Prostate gland (tissue), 2 donors: ENCODE measurements around the gene OSBPL2. TPM values are rescaled to one million over a fixed set of nuclear protein-coding genes. Genes with fewer than 3 reads are reported as not detected.

Experiments
- DNase-seq: peaks from one replicate; pipeline ENCODE4 v3.0.0-alpha.2; 2019; ENCODE audit warnings: low spot score
- H3K27ac ChIP-seq, 2 donors: fragments of 200-600 bp; sonication (generic); 2 replicates each; pipeline ENCODE4 v1.5.1; 2017 to 2019
- H3K27me3 ChIP-seq: fragments of 200-600 bp; sonication (generic); replicated peaks from 2 replicates; pipeline ENCODE4 v1.5.1; 2019; ENCODE audit not compliant: insufficient read depth
- H3K36me3 ChIP-seq, 2 donors: fragments of 200-600 bp; sonication (generic); 1 replicate in 1 of 2; 2 replicates in 1 of 2; pipeline versions ENCODE4 v1.5.1 to v1.8.1; 2017 to 2019
- H3K4me1 ChIP-seq: fragments of 200-600 bp; sonication (generic); replicated peaks from 2 replicates; pipeline ENCODE4 v1.5.1; 2019
- H3K4me3 ChIP-seq, 2 donors: fragments of 200-600 bp; sonication (generic); 2 replicates each; pipeline ENCODE4 v1.5.1; 2017 to 2019
- H3K9me3 ChIP-seq: fragments of 200-600 bp; sonication (generic); 2 replicates; pipeline ENCODE4 v1.5.1; 2017
- POLR2A ChIP-seq: fragments of 450-650 bp; IDR thresholded peaks from one replicate; pipeline ENCODE4 v1.6.1; 2016; ENCODE audit warnings: antibody characterized with exemption, mild to moderate bottlenecking
- POLR2AphosphoS5 ChIP-seq: sonication (generic); formaldehyde crosslinking; IDR thresholded peaks from one replicate; pipeline ENCODE4 v1.6.1; 2017; ENCODE audit warnings: antibody characterized with exemption
- WGBS: methylation state at CpG from one replicate; pipeline ENCODE4 v1.1.5; 2018; 5-methylcytosine and 5-hydroxymethylcytosine counted together
- intact Hi-C: fragments of 100-400 bp; cut with DNase I; formaldehyde crosslinking; loops from one replicate; pipeline ENCODE4 v1.14.2; 2022
- total RNA-seq, 2 donors: library from RNA; depleted of rRNA; stranded (reverse); fragments of >200 nt; gene quantifications; one replicate each; pipeline ENCODE4 v1.1.0, GENCODE V29; 2016
- TF ChIP-seq, protein P1 (sequence below), 4 experiments: fragments of 200-600 bp in 2 of 4; fragments of 450-650 bp in 2 of 4; sonication (generic) in 2 of 4; IDR thresholded peaks; 1 replicate in 3 of 4; 2 replicates in 1 of 4; pipeline ENCODE4 v1.5.1; 2016 to 2019; ENCODE audit warnings: antibody characterized with exemption in 4 of 4, mild to moderate bottlenecking in 2 of 4, moderate library complexity in 2 of 4

The OSBPL2 gene
- total RNA-seq, 2 donors from 2014 or later = 33.5 to 50.6 TPM

DNA sequence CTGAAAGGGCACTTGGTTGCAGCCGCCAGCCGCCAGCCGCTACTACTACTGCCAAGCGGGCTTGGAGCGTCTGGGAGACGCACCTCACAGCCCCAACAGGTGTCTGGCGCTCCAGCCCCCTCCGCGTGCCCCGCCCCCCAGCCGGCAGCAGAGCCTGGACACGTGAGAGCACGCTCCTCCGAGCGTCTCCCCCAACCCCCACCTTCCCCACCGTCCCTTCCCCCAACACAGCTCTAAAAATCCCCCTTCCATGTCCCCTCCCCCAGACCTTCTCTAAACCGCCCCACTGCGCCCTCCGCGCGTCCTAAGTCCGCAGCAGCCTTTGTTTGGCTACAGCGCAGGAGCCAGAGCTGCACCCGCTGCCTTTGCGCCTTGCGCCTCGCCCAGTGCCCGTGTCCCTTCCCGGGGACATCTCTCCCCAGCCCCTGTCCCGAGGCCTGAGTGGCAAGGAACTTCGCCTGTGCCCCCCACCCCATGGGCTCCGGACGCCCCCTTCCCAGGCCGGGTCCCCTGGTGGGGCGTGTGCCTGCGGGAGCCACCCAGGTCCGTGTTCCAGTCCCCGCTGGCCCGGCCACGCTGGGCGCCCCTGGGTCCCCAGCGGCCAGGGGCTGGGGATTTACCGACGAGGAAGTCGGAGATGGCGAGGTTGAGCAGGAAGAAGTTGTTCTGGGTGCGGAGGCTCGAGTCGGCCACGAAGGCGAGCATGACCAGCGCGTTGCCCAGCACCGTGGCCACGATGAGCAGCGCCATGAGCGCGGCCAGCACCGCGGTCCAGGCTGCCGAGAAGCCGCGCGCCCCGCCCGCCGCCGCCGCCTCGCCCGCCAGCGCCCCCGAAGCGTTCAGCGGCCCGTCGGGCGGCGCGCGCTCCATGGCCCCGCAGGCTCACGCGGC, 19.0 kb upstream of the OSBPL2 start:
- peaks cover 22% of the 10 kb centered on the region for H3K27me3 ChIP-seq
- TF ChIP-seq POLR2A = no peak
- TF ChIP-seq POLR2AphosphoS5 = no peak
- TF ChIP-seq, protein P1, sequence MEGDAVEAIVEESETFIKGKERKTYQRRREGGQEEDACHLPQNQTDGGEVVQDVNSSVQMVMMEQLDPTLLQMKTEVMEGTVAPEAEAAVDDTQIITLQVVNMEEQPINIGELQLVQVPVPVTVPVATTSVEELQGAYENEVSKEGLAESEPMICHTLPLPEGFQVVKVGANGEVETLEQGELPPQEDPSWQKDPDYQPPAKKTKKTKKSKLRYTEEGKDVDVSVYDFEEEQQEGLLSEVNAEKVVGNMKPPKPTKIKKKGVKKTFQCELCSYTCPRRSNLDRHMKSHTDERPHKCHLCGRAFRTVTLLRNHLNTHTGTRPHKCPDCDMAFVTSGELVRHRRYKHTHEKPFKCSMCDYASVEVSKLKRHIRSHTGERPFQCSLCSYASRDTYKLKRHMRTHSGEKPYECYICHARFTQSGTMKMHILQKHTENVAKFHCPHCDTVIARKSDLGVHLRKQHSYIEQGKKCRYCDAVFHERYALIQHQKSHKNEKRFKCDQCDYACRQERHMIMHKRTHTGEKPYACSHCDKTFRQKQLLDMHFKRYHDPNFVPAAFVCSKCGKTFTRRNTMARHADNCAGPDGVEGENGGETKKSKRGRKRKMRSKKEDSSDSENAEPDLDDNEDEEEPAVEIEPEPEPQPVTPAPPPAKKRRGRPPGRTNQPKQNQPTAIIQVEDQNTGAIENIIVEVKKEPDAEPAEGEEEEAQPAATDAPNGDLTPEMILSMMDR (IDR thresholded peaks at IDR 0.05) = no peak
- no peaks in the 10 kb centered on the region for H3K36me3 ChIP-seq
- no peaks in the 10 kb centered on the region for H3K9me3 ChIP-seq
- intact Hi-C loops = no loop called here
- H3K27ac ChIP-seq = no peak overlapping the region
- peaks cover 28% of the 10 kb centered on the region for H3K4me1 ChIP-seq
- 2% methylated on average over 64 of the region's 84 CpGs for WGBS
- DNase-seq = no peak
- peak overlapping the region; percentile 17 to 36 for H3K4me3 ChIP-seq

GRCh38 chr20:62219992-62220665, 18.2 kb upstream of the OSBPL2 start, which contains the start of gene HRH3:
Gene HRH3 (minus strand): TSS chr20:62220278. CDS start chr20:62219970, 308 bp downstream.
- peaks cover 22% of the 10 kb centered on the region for H3K4me1 ChIP-seq
- H3K27ac ChIP-seq = no peak within 1 kb of the TSS
- H3K4me3 ChIP-seq = peak within 1 kb of the TSS; percentile 17 to 36
- WGBS = 0% methylated on average over 33 of the region's 84 CpGs
- TF ChIP-seq, protein P1 (IDR thresholded peaks at IDR 0.05) = no peak
- TF ChIP-seq POLR2AphosphoS5 = no peak
- peaks cover 22% of the 10 kb centered on the region for H3K27me3 ChIP-seq
- H3K36me3 ChIP-seq = no peaks in the 10 kb centered on the region
- intact Hi-C loops = no loop called here
- DNase-seq = no peak
- no peaks in the 10 kb centered on the region for H3K9me3 ChIP-seq

- no peak overlapping the region for H3K4me3 ChIP-seq
- no peaks in the 10 kb centered on the region for H3K9me3 ChIP-seq
- peaks cover 22% of the 10 kb centered on the region for H3K27me3 ChIP-seq
- H3K4me1 ChIP-seq = peaks cover 16% of the 10 kb centered on the region
- H3K27ac ChIP-seq = no peak overlapping the region
- no peaks in the 10 kb centered on the region for H3K36me3 ChIP-seq
- 3% methylated on average over 38 of the region's 46 CpGs for WGBS
- DNase-seq = no peak
- intact Hi-C loops = no loop called here
- no peak for TF ChIP-seq POLR2AphosphoS5
- TF ChIP-seq POLR2A = no peak
- TF ChIP-seq, protein P1 (IDR thresholded peaks at IDR 0.05) = no peak
These were observed 17.4 kb upstream of the OSBPL2 start for GRCh38 chr20:62220666-62221568.

- peaks cover 14% of the 10 kb centered on the region for H3K4me1 ChIP-seq
- H3K27me3 ChIP-seq = peaks cover 22% of the 10 kb centered on the region
- no peaks in the 10 kb centered on the region for H3K9me3 ChIP-seq
- TF ChIP-seq POLR2AphosphoS5 = no peak
- no peak for TF ChIP-seq POLR2A
- 83% methylated on average over 10 of the region's 18 CpGs for WGBS
- intact Hi-C loops = no loop called here
- no peak overlapping the region for H3K4me3 ChIP-seq
- no peaks in the 10 kb centered on the region for H3K36me3 ChIP-seq
- no peak overlapping the region for H3K27ac ChIP-seq
- DNase-seq = no peak
These were observed 16.0 kb upstream of the OSBPL2 start for GRCh38 chr20:62222266-62222850.
